K562 treated with DMSO at 1 percent for 12 hours (cell line): ENCODE data around the gene FIGNL2. TPM values are rescaled to one million over a fixed set of nuclear protein-coding genes. Genes with fewer than 3 reads are reported as not detected.

Experiments used
- total RNA-seq: library from RNA; unstranded; fragments of 300-600 nt; gene quantifications from 2 replicates; pipeline ENCODE4 v1.2.3, GENCODE V29; 2022; ENCODE audit not compliant: insufficient read depth

FIGNL2 gene, protein sequence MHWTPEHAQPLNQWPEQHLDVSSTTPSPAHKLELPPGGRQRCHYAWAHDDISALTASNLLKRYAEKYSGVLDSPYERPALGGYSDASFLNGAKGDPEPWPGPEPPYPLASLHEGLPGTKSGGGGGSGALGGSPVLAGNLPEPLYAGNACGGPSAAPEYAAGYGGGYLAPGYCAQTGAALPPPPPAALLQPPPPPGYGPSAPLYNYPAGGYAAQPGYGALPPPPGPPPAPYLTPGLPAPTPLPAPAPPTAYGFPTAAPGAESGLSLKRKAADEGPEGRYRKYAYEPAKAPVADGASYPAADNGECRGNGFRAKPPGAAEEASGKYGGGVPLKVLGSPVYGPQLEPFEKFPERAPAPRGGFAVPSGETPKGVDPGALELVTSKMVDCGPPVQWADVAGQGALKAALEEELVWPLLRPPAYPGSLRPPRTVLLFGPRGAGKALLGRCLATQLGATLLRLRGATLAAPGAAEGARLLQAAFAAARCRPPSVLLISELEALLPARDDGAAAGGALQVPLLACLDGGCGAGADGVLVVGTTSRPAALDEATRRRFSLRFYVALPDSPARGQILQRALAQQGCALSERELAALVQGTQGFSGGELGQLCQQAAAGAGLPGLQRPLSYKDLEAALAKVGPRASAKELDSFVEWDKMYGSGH
- total RNA-seq: not detected in 2 replicates

DNA sequence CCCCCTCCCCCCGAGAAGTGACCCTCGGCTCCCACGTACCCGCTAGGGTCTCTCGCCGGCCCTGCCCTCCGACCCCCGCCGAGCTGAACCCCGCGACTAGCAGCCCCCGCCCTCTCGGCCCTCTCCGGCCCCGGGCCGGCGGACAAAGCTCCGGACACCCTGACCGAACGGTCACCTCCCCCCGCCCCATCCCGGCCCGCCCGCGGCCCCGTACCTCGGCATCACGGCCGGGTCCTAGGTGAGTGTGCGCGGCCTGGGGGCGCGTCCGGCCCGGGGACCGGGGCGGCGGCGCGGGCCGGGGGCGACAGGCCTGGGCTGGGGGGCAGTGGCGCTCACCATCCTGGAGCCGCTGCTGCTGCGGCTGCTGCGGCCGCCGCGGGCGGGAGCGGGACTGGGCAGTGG is at the start of gene FIGNL2:
FIGNL2 (minus strand) TSS at position 393 of the 402 bp plus-strand sequence. CDS start 26,305 bp downstream, outside the sequence.

DNA sequence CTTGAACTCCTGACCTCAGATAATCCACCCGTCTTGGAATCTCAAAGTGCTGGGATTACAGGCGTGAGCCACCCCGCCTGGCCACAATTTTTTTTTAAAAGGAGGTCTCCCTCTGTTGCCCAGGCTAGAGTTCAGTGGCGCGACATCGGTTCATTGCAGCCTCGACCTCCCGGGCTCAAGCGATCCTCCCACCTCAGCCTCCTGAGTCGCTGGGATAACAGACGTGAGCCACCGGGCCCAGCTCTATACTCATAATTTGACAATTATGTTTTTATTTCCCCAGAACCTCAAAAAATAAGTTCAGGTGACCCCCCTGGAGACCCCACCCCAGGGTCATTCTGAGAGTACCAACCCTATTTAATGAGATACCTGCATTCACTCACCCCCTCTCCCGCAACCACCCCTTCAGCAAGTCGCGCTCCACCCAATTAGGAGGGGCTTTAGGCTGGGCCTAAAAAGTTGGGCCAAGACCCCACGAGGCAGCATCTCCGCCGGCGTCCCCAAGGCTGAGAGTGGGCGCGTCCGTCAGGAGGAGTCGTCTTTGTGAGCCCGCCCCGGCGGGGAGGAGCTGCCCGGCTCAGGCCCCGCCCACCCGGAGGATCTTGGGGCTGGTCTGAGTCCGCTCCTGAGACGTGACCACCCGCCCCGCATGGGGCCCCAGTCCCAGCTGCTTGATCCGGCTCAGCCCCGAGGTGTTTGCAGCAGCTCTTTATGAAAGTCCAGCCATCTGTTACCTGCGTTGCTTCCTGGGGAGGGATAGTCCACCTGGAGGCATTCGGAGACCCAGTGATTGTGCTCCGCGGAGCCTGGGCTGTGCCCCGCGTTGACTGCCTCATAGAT is 39.2 kb upstream of the FIGNL2 start, which contains the start of gene ANKRD33:
ANKRD33 (plus strand) TSS at position 628 of the 840 bp plus-strand sequence; CDS start at position 712, 84 bp downstream.

Other genes starting within 250 kb of the FIGNL2 start
- 0.39 and 3.8 TPM in 2 replicates for gene ANKRD33, start 39.4 kb upstream of the FIGNL2 start, total RNA-seq
- gene ACVRL1, start 58.8 kb upstream of the FIGNL2 start, total RNA-seq: 3.6 and 12.0 TPM in 2 replicates
- 5.0 and 13.0 TPM in 2 replicates for gene ACVR1B, start 103.0 kb upstream of the FIGNL2 start, total RNA-seq
- gene TAMALIN, start 158.2 kb upstream of the FIGNL2 start, total RNA-seq: 7.3 and 8.0 TPM in 2 replicates
- gene NR4A1, start 202.7 kb upstream of the FIGNL2 start, total RNA-seq: 2.6 and 4.7 TPM in 2 replicates
- gene ATG101, start 221.3 kb upstream of the FIGNL2 start, total RNA-seq: 53.6 and 70.4 TPM in 2 replicates
- not detected in 2 replicates for gene SMIM41, start 231.0 kb upstream of the FIGNL2 start, total RNA-seq